Stimulated activated CD8-positive, alpha-beta memory T cell treated with anti-CD3 and anti-CD28 coated beads, Interleukin-7, amount 100 ng/mL, for 48 hours (primary cell): ENCODE data around the gene CWC25.

Experiments used
- DNase-seq, 2 donors: peaks; one replicate each; pipeline ENCODE4 v3.0.0-alpha.2; 2020; ENCODE audit warnings: low read depth in 1 of 2; ENCODE audit errors: extremely low read depth in 1 of 2

CWC25 gene

GRCh38 chr17:38853292-38854219 is 28.4 kb upstream of the CWC25 start, which contains the start of gene RPL23:
Gene RPL23 (minus strand): TSS chr17:38853721. CDS start chr17:38853710, 11 bp downstream.
- DNase-seq, result peak; percentile 75 to 89

- no peak for DNase-seq
Observed at GRCh38 chr17:38852771-38853291, 27.7 kb upstream of the CWC25 start.

GRCh38 chr17:38851434-38851833 is 26.3 kb upstream of the CWC25 start:
- DNase-seq, result no peak

GRCh38 chr17:38850374-38850773 is 25.3 kb upstream of the CWC25 start:
- DNase-seq, result no peak

GRCh38 chr17:38848939-38849605 is 24.0 kb upstream of the CWC25 start:
- DNase-seq, result no peak

- no peak for DNase-seq
Observed at GRCh38 chr17:38848557-38848891, 23.4 kb upstream of the CWC25 start.

GRCh38 chr17:38844261-38844757 is 19.2 kb upstream of the CWC25 start:
- no peak for DNase-seq

- no peak for DNase-seq
Observed at GRCh38 chr17:38825762-38826247, 684 bp upstream of the CWC25 start.

- peak in 1 of 2 donors; percentile 16 for DNase-seq
Observed at GRCh38 chr17:38815576-38816193, 9.4 kb downstream of the CWC25 start.

- DNase-seq, result no peak
Observed at GRCh38 chr17:38809828-38810227, 15.3 kb downstream of the CWC25 start.

GRCh38 chr17:38800237-38800760 is 24.8 kb downstream of the CWC25 start:
- no peak for DNase-seq

GRCh38 chr17:38799501-38800236 is 25.5 kb downstream of the CWC25 start, which contains the start of gene PIP4K2B:
Gene PIP4K2B (minus strand): TSS chr17:38799556. CDS start chr17:38799424, 132 bp downstream.
- peak; percentile 82 to 92 for DNase-seq

- peak; percentile 23 to 33 for DNase-seq
Observed at GRCh38 chr17:38798614-38799500, 26.3 kb downstream of the CWC25 start.

GRCh38 chr17:38797828-38798227 is 27.3 kb downstream of the CWC25 start:
- DNase-seq, result no peak

- DNase-seq, result no peak
Observed at GRCh38 chr17:38797158-38797490, 28.0 kb downstream of the CWC25 start.

- DNase-seq, result no peak
Observed at GRCh38 chr17:38796451-38797157, 28.5 kb downstream of the CWC25 start.

- no peak for DNase-seq
Observed at GRCh38 chr17:38794221-38794620, 30.9 kb downstream of the CWC25 start.

- DNase-seq, result no peak
Observed at GRCh38 chr17:38791162-38791561, 34.0 kb downstream of the CWC25 start.
